ENCODE measurements around the gene PGAP1. TPM values are rescaled to one million over a fixed set of nuclear protein-coding genes. Genes with fewer than 3 reads are reported as not detected.

Gene PGAP1
- polyA plus RNA-seq, 1 of the 3 experiments (the other 2 are of a cell fraction) = 3.4 TPM

- Histone ChIP-seq H4K20me1 (ENCODE audit: insufficient read depth) (no peaks in the 10 kb centered on the region), H3F3A (replicated peaks; ENCODE audit: insufficient read depth) (no peaks in the 10 kb centered on the region), H3K79me2 (ENCODE audit: insufficient read depth) (no peaks in the 10 kb centered on the region), H3K9ac (no peak overlapping the region), H3K4me2 (no peak overlapping the region), H3K9me3 (no peaks in the 10 kb centered on the region), H3K36me3 (replicated peaks in 1 of 2; ENCODE audit: control insufficient read depth in 1 of 2, insufficient read depth in 2 of 2, low read length in 1 of 2) (no peaks in the 10 kb centered on the region), H3K4me1 (ENCODE audit: control insufficient read depth in 1 of 2, insufficient read depth in 2 of 2, low read depth in 1 of 2, low read length in 1 of 2) (no peaks in the 10 kb centered on the region), H3K4me3 (ENCODE audit: low read depth in 2 of 2, low read length in 1 of 2) (no peak overlapping the region), H3K9me2 (peaks cover 3% of the 10 kb centered on the region; the same call in 1 of the 2 replicates), H3K27me3 (ENCODE audit: insufficient read depth) (no peaks in the 10 kb centered on the region), H3K27ac (ENCODE audit: low read depth in 2 of 2, low read length in 1 of 2) (no peak overlapping the region), H2AFZ (ENCODE audit: low read depth) (no peak overlapping the region)
- ChIA-PET POLR2A (no interaction called here), CTCF (no interaction called here)
- TF ChIP-seq ELF1 (IDR thresholded peaks at IDR 0.05) (no peak), REST (IDR thresholded peaks at IDR 0.05; ENCODE audit: low read depth, low read length) (no peak), FOSL2 (IDR thresholded peaks at IDR 0.05; ENCODE audit: borderline replicate concordance, low read depth) (no peak), FOXM1 (IDR thresholded peaks at IDR 0.05; ENCODE audit: low read depth) (no peak), RXRA (IDR thresholded peaks at IDR 0.05; ENCODE audit: borderline replicate concordance, low read depth) (no peak), TAF1 (IDR thresholded peaks at IDR 0.05; ENCODE audit: borderline replicate concordance, low read depth, low read length) (no peak), RCOR1 (IDR thresholded peaks at IDR 0.05; ENCODE audit: low read length) (no peak), TEAD4 (IDR thresholded peaks at IDR 0.05; ENCODE audit: borderline replicate concordance, insufficient read depth) (no peak), MEF2A (IDR thresholded peaks at IDR 0.05; ENCODE audit: borderline replicate concordance, low read depth) (no peak), FOXJ3 (CRISPR knock-in tag; IDR thresholded peaks at IDR 0.05) (no peak), SIN3A (IDR thresholded peaks at IDR 0.05; ENCODE audit: borderline replicate concordance, low read depth, low read length) (no peak), PBX3 (IDR thresholded peaks at IDR 0.05) (no peak)
- 80% methylated on average over 4 of the region's 4 CpGs for WGBS (ENCODE audit: low lambda C conversion rate)
- no peak for DNase-seq
Observed at GRCh38 chr2:196944570-196944969, 18.1 kb upstream of the PGAP1 start.

- no peaks in the 10 kb centered on the region for H3F3A ChIP-seq (replicated peaks; ENCODE audit: insufficient read depth)
- no peaks in the 10 kb centered on the region for H3K4me1 ChIP-seq (ENCODE audit: control insufficient read depth in 1 of 2, insufficient read depth in 2 of 2, low read depth in 1 of 2, low read length in 1 of 2)
- ChIA-PET CTCF (no interaction called here), POLR2A (no interaction called here)
- no peak overlapping the region for H3K27ac ChIP-seq (ENCODE audit: low read depth in 2 of 2, low read length in 1 of 2)
- TF ChIP-seq EP300 (IDR thresholded peaks at IDR 0.05; ENCODE audit: borderline replicate concordance in 1 of 2, low read depth in 1 of 2, low read length in 1 of 2) (no peak), TCF12 (IDR thresholded peaks at IDR 0.05) (no peak), JUND (IDR thresholded peaks at IDR 0.05) (no peak), NRF1 (IDR thresholded peaks at IDR 0.05; ENCODE audit: low read depth, low read length) (no peak), POLR2AphosphoS5 (IDR thresholded peaks at IDR 0.05; ENCODE audit: low read depth, low read length) (no peak), REST (IDR thresholded peaks at IDR 0.05; ENCODE audit: low read depth, low read length) (no peak), FOXM1 (IDR thresholded peaks at IDR 0.05; ENCODE audit: low read depth) (no peak), RCOR1 (IDR thresholded peaks at IDR 0.05; ENCODE audit: low read length) (no peak), SIN3A (IDR thresholded peaks at IDR 0.05; ENCODE audit: borderline replicate concordance, low read depth, low read length) (no peak), TEAD4 (IDR thresholded peaks at IDR 0.05; ENCODE audit: borderline replicate concordance, insufficient read depth) (no peak), RFX5 (IDR thresholded peaks at IDR 0.05; ENCODE audit: low read length) (no peak), FOXJ3 (CRISPR knock-in tag; IDR thresholded peaks at IDR 0.05) (no peak), FOSL2 (IDR thresholded peaks at IDR 0.05; ENCODE audit: borderline replicate concordance, low read depth) (no peak)
- H2AFZ ChIP-seq (ENCODE audit: low read depth) = peak overlapping the region; percentile 74; the same call in 1 of the 2 replicates
- 80% methylated on average over 4 of the region's 4 CpGs for WGBS (ENCODE audit: low lambda C conversion rate)
- no peak overlapping the region for H3K4me2 ChIP-seq
- DNase-seq = no peak
- H3K27me3 ChIP-seq (ENCODE audit: insufficient read depth) = no peaks in the 10 kb centered on the region
- no peak overlapping the region for H3K9ac ChIP-seq
- no peaks in the 10 kb centered on the region for H3K79me2 ChIP-seq (ENCODE audit: insufficient read depth)
- H3K36me3 ChIP-seq (replicated peaks in 1 of 2; ENCODE audit: control insufficient read depth in 1 of 2, insufficient read depth in 2 of 2, low read length in 1 of 2) = no peaks in the 10 kb centered on the region
- H3K4me3 ChIP-seq (ENCODE audit: low read depth in 2 of 2, low read length in 1 of 2) = no peak overlapping the region
- H3K9me2 ChIP-seq = peaks cover 3% of the 10 kb centered on the region; the same call in 1 of the 2 replicates
- no peaks in the 10 kb centered on the region for H3K9me3 ChIP-seq
- no peaks in the 10 kb centered on the region for H4K20me1 ChIP-seq (ENCODE audit: insufficient read depth)
Observed at GRCh38 chr2:196941398-196942078, 15.0 kb upstream of the PGAP1 start.
